ENCODE measurements around the gene UBAC2. TPM values are rescaled to one million over a fixed set of nuclear protein-coding genes. Genes with fewer than 3 reads are reported as not detected.

Gene UBAC2
- total RNA-seq, 2 donors from 2014 or later = 74.2 to 75.3 TPM

GRCh38 chr13:99192480-99192879, 8.2 kb upstream of the UBAC2 start:
- no peaks in the 10 kb centered on the region for H3K9me3 ChIP-seq (ENCODE audit: control insufficient read depth, low read length, poor library complexity, severe bottlenecking)
- H3K27me3 Mint-ChIP-seq = no peaks in the 10 kb centered on the region
- H3K36me3 Mint-ChIP-seq (ENCODE audit: low read depth) = no peaks in the 10 kb centered on the region
- H3K4me1 Mint-ChIP-seq = peaks cover 14% of the 10 kb centered on the region
- H3K4me3 Mint-ChIP-seq = no peak overlapping the region
- ATAC-seq (no peak), DNase-seq (no peak)
- peak overlapping the region; percentile 67 for H3K27ac Mint-ChIP-seq

GRCh38 chr13:99193152-99193551, 7.5 kb upstream of the UBAC2 start:
- H3K36me3 Mint-ChIP-seq (ENCODE audit: low read depth) = no peaks in the 10 kb centered on the region
- H3K27ac Mint-ChIP-seq = no peak overlapping the region
- H3K4me1 Mint-ChIP-seq = peaks cover 14% of the 10 kb centered on the region
- no peak for DNase-seq
- no peaks in the 10 kb centered on the region for H3K27me3 Mint-ChIP-seq
- no peak overlapping the region for H3K4me3 Mint-ChIP-seq
- no peak for ATAC-seq
- H3K9me3 ChIP-seq (ENCODE audit: control insufficient read depth, low read length, poor library complexity, severe bottlenecking) = no peaks in the 10 kb centered on the region

GRCh38 chr13:99196466-99197116, 4.1 kb upstream of the UBAC2 start:
- Mint-ChIP-seq H3K27ac (peak overlapping the region; percentile 69), H3K4me3 (no peak overlapping the region), H3K36me3 (ENCODE audit: low read depth) (peaks cover 2% of the 10 kb centered on the region), H3K4me1 (peaks cover 18% of the 10 kb centered on the region), H3K27me3 (no peaks in the 10 kb centered on the region)
- no peak for ATAC-seq
- DNase-seq = no peak
- H3K9me3 ChIP-seq (ENCODE audit: control insufficient read depth, low read length, poor library complexity, severe bottlenecking) = no peaks in the 10 kb centered on the region

GRCh38 chr13:99197117-99197651, 3.5 kb upstream of the UBAC2 start:
- Mint-ChIP-seq H3K4me3 (no peak overlapping the region), H3K27me3 (no peaks in the 10 kb centered on the region), H3K27ac (peak overlapping the region; percentile 69), H3K4me1 (peaks cover 15% of the 10 kb centered on the region), H3K36me3 (ENCODE audit: low read depth) (peaks cover 2% of the 10 kb centered on the region)
- ATAC-seq (no peak), DNase-seq (no peak)
- no peaks in the 10 kb centered on the region for H3K9me3 ChIP-seq (ENCODE audit: control insufficient read depth, low read length, poor library complexity, severe bottlenecking)

GRCh38 chr13:99199541-99200431, 868 bp upstream of the UBAC2 start:
- DNase-seq = peak in 1 of 3 donors; percentile 21
- Mint-ChIP-seq H3K4me3 (peak overlapping the region; percentile 99), H3K27me3 (no peaks in the 10 kb centered on the region), H3K4me1 (peaks cover 39% of the 10 kb centered on the region), H3K36me3 (ENCODE audit: low read depth) (peaks cover 2% of the 10 kb centered on the region), H3K27ac (peak overlapping the region; percentile 99)
- H3K9me3 ChIP-seq (ENCODE audit: control insufficient read depth, low read length, poor library complexity, severe bottlenecking) = no peaks in the 10 kb centered on the region
- ATAC-seq = no peak

GRCh38 chr13:99203601-99204579, 3.2 kb downstream of the UBAC2 start:
- Mint-ChIP-seq H3K27ac (peak overlapping the region; percentile 99), H3K27me3 (no peaks in the 10 kb centered on the region), H3K36me3 (ENCODE audit: low read depth) (peaks cover 14% of the 10 kb centered on the region), H3K4me1 (peaks cover 70% of the 10 kb centered on the region), H3K4me3 (peak overlapping the region; percentile 89)
- ATAC-seq = no peak
- no peaks in the 10 kb centered on the region for H3K9me3 ChIP-seq (ENCODE audit: control insufficient read depth, low read length, poor library complexity, severe bottlenecking)
- DNase-seq = no peak

- DNase-seq (no peak), ATAC-seq (no peak)
- Mint-ChIP-seq H3K27ac (peak overlapping the region; percentile 99), H3K27me3 (no peaks in the 10 kb centered on the region), H3K4me1 (peaks cover 75% of the 10 kb centered on the region), H3K4me3 (peak overlapping the region; percentile 89), H3K36me3 (ENCODE audit: low read depth) (peaks cover 14% of the 10 kb centered on the region)
- no peaks in the 10 kb centered on the region for H3K9me3 ChIP-seq (ENCODE audit: control insufficient read depth, low read length, poor library complexity, severe bottlenecking)
Measured at GRCh38 chr13:99205621-99206220, 5.1 kb downstream of the UBAC2 start.

GRCh38 chr13:99206226-99206625, 5.6 kb downstream of the UBAC2 start:
- no peak for DNase-seq
- Mint-ChIP-seq H3K4me3 (peak overlapping the region; percentile 89), H3K36me3 (ENCODE audit: low read depth) (peaks cover 14% of the 10 kb centered on the region), H3K4me1 (peaks cover 75% of the 10 kb centered on the region), H3K27ac (peak overlapping the region; percentile 99), H3K27me3 (no peaks in the 10 kb centered on the region)
- no peaks in the 10 kb centered on the region for H3K9me3 ChIP-seq (ENCODE audit: control insufficient read depth, low read length, poor library complexity, severe bottlenecking)
- ATAC-seq = no peak

GRCh38 chr13:99206873-99207272, 6.2 kb downstream of the UBAC2 start:
- peaks cover 12% of the 10 kb centered on the region for H3K36me3 Mint-ChIP-seq (ENCODE audit: low read depth)
- no peaks in the 10 kb centered on the region for H3K27me3 Mint-ChIP-seq
- H3K4me1 Mint-ChIP-seq = peaks cover 75% of the 10 kb centered on the region
- H3K27ac Mint-ChIP-seq = peak overlapping the region; percentile 99
- H3K4me3 Mint-ChIP-seq = peak overlapping the region; percentile 87
- ATAC-seq = no peak
- DNase-seq = no peak
- H3K9me3 ChIP-seq (ENCODE audit: control insufficient read depth, low read length, poor library complexity, severe bottlenecking) = no peaks in the 10 kb centered on the region

- no peak for DNase-seq
- Mint-ChIP-seq H3K27ac (peak overlapping the region; percentile 99), H3K4me1 (peaks cover 72% of the 10 kb centered on the region), H3K36me3 (ENCODE audit: low read depth) (peaks cover 12% of the 10 kb centered on the region), H3K27me3 (no peaks in the 10 kb centered on the region), H3K4me3 (no peak overlapping the region)
- no peak for ATAC-seq
- no peaks in the 10 kb centered on the region for H3K9me3 ChIP-seq (ENCODE audit: control insufficient read depth, low read length, poor library complexity, severe bottlenecking)
Measured at GRCh38 chr13:99207511-99207910, 6.9 kb downstream of the UBAC2 start.

- Mint-ChIP-seq H3K36me3 (ENCODE audit: low read depth) (peaks cover 12% of the 10 kb centered on the region), H3K4me1 (peaks cover 68% of the 10 kb centered on the region), H3K4me3 (no peak overlapping the region), H3K27me3 (no peaks in the 10 kb centered on the region), H3K27ac (peak overlapping the region; percentile 87)
- DNase-seq (no peak), ATAC-seq (no peak)
- no peaks in the 10 kb centered on the region for H3K9me3 ChIP-seq (ENCODE audit: control insufficient read depth, low read length, poor library complexity, severe bottlenecking)
Measured at GRCh38 chr13:99208185-99208584, 7.5 kb downstream of the UBAC2 start.

- H3K9me3 ChIP-seq (ENCODE audit: control insufficient read depth, low read length, poor library complexity, severe bottlenecking) = no peaks in the 10 kb centered on the region
- DNase-seq (no peak), ATAC-seq (no peak)
- H3K36me3 Mint-ChIP-seq (ENCODE audit: low read depth) = peaks cover 12% of the 10 kb centered on the region
- H3K27me3 Mint-ChIP-seq = no peaks in the 10 kb centered on the region
- H3K4me1 Mint-ChIP-seq = peaks cover 62% of the 10 kb centered on the region
- H3K4me3 Mint-ChIP-seq = peak overlapping the region; percentile 25
- H3K27ac Mint-ChIP-seq = peak overlapping the region; percentile 87
Measured at GRCh38 chr13:99208845-99209527, 8.3 kb downstream of the UBAC2 start.
